ENCODE measurements around the gene NABP2. TPM values are rescaled to one million over a fixed set of nuclear protein-coding genes. Genes with fewer than 3 reads are reported as not detected.

Gene NABP2
- total and polyA plus RNA-seq, 10 of the 15 experiments (the other 5 are each of a cell fraction or from before 2014, with no cell fraction given) = 20.7 to 97.9 (median 60.9) TPM

DNA sequence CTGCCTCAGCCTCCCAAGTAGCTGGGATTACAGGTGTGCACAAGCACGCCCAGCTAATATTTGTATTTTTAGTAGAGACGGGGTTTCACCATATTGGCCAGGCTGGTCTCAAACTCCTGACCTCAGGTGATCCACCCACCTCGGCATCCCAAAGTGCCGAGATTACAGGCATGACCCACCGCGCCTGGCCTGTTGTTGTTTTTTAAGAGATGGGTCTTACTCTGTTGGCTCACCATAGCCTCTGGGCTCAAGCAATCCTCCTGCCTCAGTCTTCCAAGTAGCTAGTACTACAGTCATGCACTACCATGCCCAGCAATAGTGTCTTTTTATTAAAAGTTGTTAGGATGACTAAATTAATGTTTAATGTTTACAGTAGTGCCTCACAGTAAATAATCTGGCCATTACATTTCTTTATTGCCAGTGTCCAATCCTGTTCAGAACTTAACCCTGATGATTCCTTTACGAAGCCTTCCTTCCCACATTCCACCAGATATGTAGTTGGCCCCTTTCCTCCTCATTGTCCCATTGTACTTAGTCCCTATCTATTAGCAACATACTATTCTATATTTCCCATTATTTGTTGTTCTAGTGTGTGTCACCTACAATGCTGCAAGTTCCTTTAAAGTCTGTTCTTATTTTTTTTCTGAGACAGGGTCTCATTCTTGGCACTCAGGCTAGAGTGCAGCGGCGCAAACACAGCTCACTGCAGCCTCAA is 26.1 kb upstream of the NABP2 start:
- H2AFZ ChIP-seq (ENCODE audit: control insufficient read depth, low read depth, low read length) = no peak overlapping the region
- H3K27me3 ChIP-seq (replicated peaks in 1 of 2; ENCODE audit: control insufficient read depth in 2 of 2, insufficient read depth in 2 of 2, low read length in 1 of 2) = no peaks in the 10 kb centered on the region
- WGBS (ENCODE audit: insufficient coverage, insufficient replicate concordance, low lambda C conversion rate, missing lambda C conversion rate) = 87% methylated on average over 9 of the region's 9 CpGs
- no peaks in the 10 kb centered on the region for H3K9me3 ChIP-seq (replicated peaks; ENCODE audit: control insufficient read depth, insufficient read depth, low read length)
- intact Hi-C loops (cut with micrococcal nuclease; ENCODE audit: unreplicated experiment) = loop anchor here (10.0 kb wide), 1 partner anchor 397 kb away; no protein-coding TSS in a partner anchor
- no peak for FAIRE-seq
- BruUV-seq (replicated peaks) = no TSS peak
- no peak for DNase-seq (ENCODE audit: low read depth, low spot score)
- ChIA-PET SMC1A (ENCODE audit: uncharacterized antibody, unreplicated experiment) (interaction anchor here (0.6 to 1.7 kb wide), 3 partner anchors 24 to 58 kb away, joined by 3 to 6 read pairs (median 3); partner anchors contain the start of gene RNF41), RAD21 (ENCODE audit: unreplicated experiment) (no interaction called here), POLR2A (interaction anchor here (0.6 kb wide), 1 partner anchor 423 kb away, joined by 5 read pairs; no protein-coding TSS in a partner anchor), CTCF (interaction anchor here (1.0 to 4.7 kb wide), 4 partner anchors 8 to 266 kb away, joined by 4 to 26 read pairs (median 6); no protein-coding TSS in a partner anchor)
- H3K4me2 ChIP-seq (ENCODE audit: control insufficient read depth, insufficient read depth) = no peak overlapping the region
- H4K20me1 ChIP-seq (ENCODE audit: control insufficient read depth, insufficient read depth) = no peaks in the 10 kb centered on the region
- H3K9ac ChIP-seq (ENCODE audit: control insufficient read depth, insufficient read depth, low read length) = no peak overlapping the region
- no peak for ATAC-seq
- no peaks in the 10 kb centered on the region for H3K79me2 ChIP-seq (ENCODE audit: control insufficient read depth, insufficient read depth, low read length)
- in situ Hi-C loops (cut with MboI) = no loop called here
- no peaks in the 10 kb centered on the region for H3K36me3 ChIP-seq (ENCODE audit: control insufficient read depth in 2 of 2, insufficient read depth in 2 of 2, low read length in 1 of 2)
- H3K4me3 ChIP-seq = no peak overlapping the region
- H3K4me1 ChIP-seq (ENCODE audit: control insufficient read depth, insufficient read depth, low read length) = no peaks in the 10 kb centered on the region
- no peak overlapping the region for H3K27ac ChIP-seq (ENCODE audit: control insufficient read depth, insufficient read depth)
- no peak for TF ChIP-seq ASH2L (IDR thresholded peaks at IDR 0.05; ENCODE audit: borderline replicate concordance, low read depth)
- TF ChIP-seq, protein P1, sequence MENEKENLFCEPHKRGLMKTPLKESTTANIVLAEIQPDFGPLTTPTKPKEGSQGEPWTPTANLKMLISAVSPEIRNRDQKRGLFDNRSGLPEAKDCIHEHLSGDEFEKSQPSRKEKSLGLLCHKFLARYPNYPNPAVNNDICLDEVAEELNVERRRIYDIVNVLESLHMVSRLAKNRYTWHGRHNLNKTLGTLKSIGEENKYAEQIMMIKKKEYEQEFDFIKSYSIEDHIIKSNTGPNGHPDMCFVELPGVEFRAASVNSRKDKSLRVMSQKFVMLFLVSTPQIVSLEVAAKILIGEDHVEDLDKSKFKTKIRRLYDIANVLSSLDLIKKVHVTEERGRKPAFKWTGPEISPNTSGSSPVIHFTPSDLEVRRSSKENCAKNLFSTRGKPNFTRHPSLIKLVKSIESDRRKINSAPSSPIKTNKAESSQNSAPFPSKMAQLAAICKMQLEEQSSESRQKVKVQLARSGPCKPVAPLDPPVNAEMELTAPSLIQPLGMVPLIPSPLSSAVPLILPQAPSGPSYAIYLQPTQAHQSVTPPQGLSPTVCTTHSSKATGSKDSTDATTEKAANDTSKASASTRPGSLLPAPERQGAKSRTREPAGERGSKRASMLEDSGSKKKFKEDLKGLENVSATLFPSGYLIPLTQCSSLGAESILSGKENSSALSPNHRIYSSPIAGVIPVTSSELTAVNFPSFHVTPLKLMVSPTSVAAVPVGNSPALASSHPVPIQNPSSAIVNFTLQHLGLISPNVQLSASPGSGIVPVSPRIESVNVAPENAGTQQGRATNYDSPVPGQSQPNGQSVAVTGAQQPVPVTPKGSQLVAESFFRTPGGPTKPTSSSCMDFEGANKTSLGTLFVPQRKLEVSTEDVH (IDR thresholded peaks at IDR 0.05; ENCODE audit: low read depth, partially characterized antibody) = no peak

All from GM12878 (cell line).